ENCODE measurements around the gene STRAP.

DNA sequence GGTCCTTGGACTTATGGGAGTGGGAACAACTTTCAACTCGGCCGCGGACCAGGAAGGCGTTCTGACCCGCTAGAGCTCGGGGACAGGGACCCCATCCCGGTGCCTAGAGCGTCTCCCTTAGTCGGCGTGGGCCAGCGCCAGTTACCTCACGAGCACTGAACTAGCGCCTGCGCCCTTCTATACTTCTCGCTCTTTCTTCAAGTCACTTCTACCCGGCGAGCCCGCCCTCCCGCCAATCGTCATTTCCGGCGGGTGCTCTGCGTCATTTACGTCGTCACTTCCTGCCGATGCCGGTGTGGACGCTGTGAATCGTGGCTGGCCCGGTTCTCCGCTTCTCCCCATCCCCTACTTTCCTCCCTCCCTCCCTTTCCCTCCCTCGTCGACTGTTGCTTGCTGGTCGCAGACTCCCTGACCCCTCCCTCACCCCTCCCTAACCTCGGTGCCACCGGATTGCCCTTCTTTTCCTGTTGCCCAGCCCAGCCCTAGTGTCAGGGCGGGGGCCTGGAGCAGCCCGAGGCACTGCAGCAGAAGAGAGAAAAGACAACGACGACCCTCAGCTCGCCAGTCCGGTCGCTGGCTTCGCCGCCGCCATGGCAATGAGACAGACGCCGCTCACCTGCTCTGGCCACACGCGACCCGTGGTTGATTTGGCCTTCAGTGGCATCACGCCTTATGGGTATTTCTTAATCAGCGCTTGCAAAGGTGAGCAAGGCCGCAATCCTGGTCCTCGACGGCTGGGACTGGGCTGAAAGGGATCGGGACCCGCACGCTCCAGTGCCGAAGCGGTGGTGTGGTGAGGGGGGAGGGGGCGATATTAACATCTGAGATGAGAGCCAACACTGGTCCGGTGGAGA lies at the start of gene STRAP:
- TF ChIP-seq, protein P1, sequence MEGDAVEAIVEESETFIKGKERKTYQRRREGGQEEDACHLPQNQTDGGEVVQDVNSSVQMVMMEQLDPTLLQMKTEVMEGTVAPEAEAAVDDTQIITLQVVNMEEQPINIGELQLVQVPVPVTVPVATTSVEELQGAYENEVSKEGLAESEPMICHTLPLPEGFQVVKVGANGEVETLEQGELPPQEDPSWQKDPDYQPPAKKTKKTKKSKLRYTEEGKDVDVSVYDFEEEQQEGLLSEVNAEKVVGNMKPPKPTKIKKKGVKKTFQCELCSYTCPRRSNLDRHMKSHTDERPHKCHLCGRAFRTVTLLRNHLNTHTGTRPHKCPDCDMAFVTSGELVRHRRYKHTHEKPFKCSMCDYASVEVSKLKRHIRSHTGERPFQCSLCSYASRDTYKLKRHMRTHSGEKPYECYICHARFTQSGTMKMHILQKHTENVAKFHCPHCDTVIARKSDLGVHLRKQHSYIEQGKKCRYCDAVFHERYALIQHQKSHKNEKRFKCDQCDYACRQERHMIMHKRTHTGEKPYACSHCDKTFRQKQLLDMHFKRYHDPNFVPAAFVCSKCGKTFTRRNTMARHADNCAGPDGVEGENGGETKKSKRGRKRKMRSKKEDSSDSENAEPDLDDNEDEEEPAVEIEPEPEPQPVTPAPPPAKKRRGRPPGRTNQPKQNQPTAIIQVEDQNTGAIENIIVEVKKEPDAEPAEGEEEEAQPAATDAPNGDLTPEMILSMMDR (IDR thresholded peaks at IDR 0.05), result no peak
- peak; percentile 93 to 100 for TF ChIP-seq POLR2A (IDR thresholded peaks at IDR 0.05)
